RCC 7860 (cell line): Measurements from ENCODE around the gene ADAMTS15.

Experiments
- DNase-seq: peaks from one replicate; pipeline ENCODE4 v3.0.0-alpha.2; 2015; ENCODE audit warnings: low spot score
- FAIRE-seq: peaks from 2 replicates; lab custom pipeline; 2012; peaks lifted over from hg19 to GRCh38; lab: Jason Lieb, UNC

The ADAMTS15 gene, protein sequence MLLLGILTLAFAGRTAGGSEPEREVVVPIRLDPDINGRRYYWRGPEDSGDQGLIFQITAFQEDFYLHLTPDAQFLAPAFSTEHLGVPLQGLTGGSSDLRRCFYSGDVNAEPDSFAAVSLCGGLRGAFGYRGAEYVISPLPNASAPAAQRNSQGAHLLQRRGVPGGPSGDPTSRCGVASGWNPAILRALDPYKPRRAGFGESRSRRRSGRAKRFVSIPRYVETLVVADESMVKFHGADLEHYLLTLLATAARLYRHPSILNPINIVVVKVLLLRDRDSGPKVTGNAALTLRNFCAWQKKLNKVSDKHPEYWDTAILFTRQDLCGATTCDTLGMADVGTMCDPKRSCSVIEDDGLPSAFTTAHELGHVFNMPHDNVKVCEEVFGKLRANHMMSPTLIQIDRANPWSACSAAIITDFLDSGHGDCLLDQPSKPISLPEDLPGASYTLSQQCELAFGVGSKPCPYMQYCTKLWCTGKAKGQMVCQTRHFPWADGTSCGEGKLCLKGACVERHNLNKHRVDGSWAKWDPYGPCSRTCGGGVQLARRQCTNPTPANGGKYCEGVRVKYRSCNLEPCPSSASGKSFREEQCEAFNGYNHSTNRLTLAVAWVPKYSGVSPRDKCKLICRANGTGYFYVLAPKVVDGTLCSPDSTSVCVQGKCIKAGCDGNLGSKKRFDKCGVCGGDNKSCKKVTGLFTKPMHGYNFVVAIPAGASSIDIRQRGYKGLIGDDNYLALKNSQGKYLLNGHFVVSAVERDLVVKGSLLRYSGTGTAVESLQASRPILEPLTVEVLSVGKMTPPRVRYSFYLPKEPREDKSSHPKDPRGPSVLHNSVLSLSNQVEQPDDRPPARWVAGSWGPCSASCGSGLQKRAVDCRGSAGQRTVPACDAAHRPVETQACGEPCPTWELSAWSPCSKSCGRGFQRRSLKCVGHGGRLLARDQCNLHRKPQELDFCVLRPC

DNA sequence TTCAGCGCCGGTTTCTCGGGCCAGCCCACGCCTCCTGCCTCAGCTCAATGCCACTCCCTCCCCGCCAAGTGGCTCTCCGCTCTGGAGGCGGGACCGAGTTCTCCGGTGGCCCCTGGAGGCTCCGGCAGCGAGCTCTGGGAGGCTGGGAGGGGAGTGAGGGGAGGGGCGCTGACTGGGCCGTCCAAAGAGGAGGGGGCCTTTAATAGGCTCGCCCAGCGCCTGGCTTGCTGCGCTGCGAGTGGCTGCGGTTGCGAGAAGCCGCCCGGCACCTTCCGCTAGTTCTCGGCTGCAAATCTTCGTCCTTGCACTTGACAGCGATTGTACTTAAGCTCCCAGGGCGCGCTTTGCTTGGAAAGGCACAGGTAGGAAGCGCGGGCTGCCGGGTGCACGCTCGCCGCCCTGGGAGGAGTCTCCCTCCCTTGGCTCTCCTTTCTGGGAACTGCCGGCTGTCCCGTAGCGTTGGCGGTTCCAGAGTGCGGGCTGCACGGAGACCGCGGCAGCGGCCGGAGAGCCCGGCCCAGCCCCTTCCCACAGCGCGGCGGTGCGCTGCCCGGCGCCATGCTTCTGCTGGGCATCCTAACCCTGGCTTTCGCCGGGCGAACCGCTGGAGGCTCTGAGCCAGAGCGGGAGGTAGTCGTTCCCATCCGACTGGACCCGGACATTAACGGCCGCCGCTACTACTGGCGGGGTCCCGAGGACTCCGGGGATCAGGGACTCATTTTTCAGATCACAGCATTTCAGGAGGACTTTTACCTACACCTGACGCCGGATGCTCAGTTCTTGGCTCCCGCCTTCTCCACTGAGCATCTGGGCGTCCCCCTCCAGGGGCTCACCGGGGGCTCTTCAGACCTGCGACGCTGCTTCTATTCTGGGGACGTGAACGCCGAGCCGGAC lies at the start of gene ADAMTS15:
TSS of gene ADAMTS15 (plus strand) at position 230 of the 894 bp plus-strand sequence. CDS start at position 559, 329 bp downstream.
- DNase-seq (peak; percentile 57), FAIRE-seq (no peak)

DNA sequence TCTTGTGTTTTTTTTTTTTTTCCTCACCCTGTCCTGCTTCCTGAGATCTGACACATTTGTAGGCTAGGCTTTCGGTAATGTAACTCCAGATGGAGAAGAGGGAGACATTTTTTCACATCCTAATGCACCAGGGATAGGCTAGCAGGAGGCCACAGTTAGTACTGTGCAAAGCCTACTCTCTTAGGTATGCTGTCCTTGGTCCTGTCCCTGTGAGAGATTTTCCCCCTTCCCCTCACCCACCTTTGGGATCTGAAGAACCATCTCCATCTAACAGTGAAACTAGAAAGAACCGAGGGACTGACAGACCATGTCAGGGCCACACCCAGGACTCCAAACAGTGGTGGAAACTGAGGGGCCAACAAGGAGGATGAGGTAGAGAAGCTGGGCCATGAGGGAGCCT lies 49.2 kb upstream of the ADAMTS15 start:
- FAIRE-seq: no peak
- no peak for DNase-seq

DNA sequence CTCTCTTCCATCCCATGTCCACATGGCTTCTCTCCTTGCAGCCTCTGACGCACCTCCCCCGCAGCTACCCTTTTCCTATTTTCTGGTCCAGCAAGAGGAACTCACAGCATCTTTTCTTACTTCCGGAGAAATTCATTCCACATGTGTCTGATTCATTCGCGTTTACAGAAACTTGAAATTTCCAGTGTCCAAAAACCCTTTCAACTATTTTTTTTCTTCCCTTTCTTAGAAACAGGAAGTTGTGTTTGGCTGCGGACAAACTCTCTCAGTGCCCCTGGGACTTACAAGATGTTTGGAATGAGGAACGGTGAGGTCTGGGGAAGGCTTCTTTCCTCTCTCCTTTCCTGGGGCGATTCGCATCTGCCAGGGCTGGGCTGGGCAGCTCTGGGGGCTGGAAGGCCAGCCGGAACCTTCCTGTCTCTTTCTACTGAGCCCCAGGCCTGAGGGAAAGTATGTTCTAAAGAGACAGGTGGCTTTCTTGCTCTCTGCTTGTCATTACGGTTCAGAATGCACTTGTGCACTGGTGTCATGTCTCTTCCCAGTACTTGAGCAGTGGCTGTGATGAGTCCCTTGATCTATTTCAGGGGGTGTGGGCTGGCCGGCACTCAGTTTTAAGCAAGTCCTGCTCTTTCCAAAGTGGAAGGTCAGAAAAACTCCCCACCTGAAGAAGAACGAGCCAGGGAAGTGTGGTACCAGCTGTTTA lies 47.5 kb upstream of the ADAMTS15 start:
- FAIRE-seq: no peak
- no peak for DNase-seq

DNA sequence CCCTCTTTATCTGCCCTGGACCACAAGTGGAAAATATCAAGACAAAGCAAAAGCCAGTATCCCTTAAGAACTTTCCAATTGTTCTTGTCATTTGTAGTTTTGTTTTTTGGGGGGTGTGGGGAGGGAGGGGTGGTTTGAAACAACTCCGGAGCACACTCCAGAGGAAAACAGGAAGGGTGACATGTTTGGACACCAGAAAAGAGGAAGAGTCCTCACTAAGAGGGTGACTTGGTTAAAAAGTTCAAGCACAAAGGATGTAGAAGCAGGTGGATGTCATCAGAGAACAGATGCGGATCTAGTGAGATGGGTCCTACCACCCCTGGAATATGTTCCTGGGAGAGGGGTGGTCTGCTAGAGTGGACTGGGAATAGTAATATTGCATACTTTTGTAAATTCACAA lies 45.9 kb upstream of the ADAMTS15 start:
- FAIRE-seq (no peak), DNase-seq (no peak)

DNA sequence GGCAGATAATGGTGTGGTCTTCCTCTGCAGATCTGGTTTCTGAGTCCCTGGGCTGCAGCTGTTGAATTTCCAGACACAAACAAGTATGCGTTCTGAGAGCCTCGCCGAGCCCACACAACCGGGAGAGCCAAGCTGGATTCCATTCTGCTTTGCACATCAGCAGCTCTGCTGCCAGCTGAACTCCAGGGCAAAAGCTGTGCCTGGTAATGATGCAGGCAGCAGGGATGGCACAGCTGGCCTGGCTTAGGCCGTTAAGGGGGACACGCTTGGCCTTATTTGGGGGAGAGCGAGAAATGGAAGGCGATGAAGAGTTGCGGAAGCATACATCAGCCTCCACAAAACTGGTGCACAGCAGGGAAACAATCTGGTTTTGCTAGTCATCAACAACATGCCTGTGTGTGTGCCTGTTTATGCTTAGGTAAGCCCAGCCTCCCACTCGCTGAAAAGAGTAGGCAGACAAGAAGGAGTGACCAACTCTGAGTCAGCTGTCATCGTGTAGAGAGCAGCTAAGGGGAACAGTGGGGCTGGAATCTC lies 45.1 kb upstream of the ADAMTS15 start:
- peak; percentile 39 for FAIRE-seq
- DNase-seq: peak; percentile 51

DNA sequence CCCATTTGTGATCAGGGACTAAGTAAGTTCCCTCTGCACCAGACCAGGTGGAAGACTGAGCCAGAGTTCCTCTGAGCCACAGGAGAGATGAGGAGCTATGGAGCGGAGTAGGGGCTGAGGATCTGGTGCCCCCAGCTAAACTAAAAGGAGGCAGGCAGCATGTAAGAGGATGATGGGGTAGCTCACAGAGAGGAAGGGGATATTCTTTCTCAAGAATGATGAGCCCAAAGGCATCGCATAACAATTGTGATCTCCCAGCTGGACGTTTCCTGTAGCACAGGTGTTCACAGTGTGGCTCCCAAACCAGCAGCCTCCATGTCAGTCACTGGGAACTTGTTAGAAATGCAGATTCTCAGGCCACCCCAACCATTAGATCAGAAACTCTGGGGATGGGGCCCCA lies 44.5 kb upstream of the ADAMTS15 start:
- no peak for FAIRE-seq
- no peak for DNase-seq

DNA sequence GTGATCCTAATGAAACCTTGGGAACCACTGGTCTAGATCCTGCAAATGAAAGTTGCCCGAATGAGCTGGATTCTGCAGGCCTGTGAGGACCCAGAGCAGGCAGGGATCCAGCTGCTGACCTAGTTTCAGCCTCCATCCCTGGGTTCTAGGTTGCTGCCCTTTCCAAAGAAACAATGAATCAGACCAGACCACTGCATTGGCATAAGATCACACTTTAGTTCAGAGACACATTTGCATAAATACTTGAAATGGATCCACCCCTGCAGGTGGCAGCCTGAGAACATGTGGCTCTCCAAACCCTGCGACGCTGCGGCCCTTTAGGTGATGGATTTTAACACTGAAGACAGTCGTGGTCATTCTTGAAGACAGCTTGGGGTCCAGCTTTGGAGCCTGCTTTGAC lies 43.7 kb upstream of the ADAMTS15 start:
- DNase-seq (no peak), FAIRE-seq (no peak)

DNA sequence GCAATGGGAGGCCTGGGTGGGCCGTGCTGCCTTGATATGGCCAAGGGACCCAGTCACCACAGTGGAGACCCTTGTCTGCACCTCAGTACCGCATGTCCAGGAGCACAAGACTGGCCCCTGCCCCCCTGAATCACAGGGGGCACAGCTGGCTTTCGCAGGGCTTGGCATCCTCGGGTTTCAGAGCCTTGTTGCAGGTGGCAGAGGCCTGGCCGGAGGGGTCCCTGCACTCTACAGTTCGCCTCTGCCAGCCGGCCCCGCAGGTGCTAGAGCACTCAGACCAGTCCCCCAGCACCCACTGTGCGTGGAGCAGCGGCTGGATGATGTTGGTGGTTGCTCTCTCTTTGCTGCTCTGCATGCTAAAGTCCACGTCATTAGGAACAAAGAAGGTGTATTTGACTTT lies 43.0 kb upstream of the ADAMTS15 start:
- FAIRE-seq (no peak), DNase-seq (no peak)

DNA sequence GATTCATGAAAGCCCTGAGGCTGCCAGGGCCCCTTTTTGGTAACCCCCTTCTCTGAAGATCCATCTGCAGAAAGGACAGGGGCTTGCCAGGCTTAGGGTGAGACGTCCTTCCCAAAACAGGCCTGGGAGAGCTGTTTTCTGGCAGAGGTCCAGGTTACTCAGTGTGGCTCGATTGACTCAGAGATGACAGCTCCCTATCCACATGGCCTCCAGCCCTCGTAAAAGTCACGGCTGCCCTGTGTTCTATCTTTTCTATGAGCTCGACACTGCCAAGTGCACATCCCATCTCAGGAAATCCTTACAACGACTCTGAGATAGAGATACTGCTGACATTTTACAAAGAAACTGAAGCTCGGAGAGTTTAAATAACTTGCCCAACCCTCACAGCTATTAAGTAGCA lies 40.5 kb upstream of the ADAMTS15 start:
- DNase-seq (peak; percentile 58), FAIRE-seq (peak; percentile 37)

DNA sequence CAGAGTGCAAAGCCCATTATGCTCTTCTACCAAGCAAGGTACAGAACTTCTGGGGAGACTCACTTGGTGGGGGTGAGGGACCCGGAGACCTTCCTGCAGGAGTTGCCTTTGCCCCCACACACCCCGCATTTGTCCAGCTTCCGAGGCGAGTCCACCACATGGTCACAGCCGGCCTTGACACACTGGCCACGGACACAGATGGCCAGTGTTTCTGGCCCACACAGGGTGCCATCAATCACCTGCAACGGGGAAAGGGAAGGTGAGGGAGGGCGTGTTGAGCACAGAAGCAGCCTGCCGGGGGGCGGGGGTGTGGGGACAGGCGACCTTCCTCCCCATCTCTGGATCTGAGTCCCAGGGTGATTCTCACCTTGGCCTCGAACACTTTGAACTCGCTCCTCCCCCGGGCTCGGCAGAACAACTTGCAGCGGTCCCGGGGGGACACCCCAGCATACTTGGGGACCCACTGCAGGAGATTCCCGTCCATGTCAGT lies 40.0 kb upstream of the ADAMTS15 start:
- DNase-seq (no peak), FAIRE-seq (no peak)

DNA sequence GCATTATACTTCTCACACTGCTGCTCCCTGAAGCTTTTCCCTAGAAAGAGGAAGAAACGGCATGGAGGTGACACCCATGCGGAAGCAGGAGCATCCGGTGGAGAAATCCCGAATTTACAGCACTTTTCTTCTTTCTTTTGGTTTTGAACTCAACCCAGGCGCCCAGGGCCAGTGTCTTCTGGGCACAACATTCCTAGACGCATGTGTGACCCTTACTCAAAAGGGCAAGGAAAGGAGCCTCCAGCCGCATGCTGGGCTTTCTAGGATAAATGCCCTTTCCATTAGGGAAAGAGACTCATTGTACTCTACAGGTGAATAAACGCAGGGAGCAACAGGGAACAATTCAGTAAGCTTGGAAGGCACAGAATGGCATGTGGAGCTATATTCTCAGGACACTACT lies 39.5 kb upstream of the ADAMTS15 start:
- no peak for DNase-seq
- FAIRE-seq: no peak

DNA sequence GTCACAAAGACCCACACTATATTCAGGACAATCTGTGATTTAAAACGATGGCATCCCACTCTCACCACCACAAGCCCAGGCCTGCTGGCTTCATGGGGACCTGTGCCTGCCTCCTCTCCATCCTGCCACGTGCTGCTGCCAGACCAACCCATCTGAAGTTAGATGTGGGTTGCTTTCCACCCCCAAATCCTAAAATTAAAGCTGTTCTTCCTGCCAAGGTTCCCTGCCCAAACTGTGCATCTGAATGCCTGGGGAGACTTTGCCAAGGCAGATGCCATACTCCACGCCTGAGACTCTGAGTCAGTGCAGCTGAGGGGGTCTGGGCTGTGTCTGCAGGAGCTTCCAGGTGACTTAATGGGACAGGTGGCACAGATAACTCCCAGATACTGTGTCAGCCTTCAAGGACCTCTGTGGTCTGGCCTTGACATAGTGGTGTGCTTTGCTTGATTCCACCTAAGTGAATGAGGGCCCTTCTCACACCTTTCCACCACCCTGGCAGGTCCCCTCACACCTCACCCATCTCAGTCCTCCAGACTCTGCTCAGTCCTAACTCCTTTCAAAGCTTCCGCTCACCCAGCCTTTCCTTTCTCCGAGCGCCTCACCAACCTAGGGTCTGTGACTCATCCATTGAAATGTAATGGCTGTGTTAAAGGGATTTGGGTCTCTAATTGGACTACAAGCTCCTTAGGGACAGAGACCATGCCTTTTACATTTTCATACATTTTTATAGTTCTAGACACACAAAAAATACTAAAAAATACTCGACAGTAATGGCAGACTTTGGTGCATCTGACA lies 38.7 kb upstream of the ADAMTS15 start:
- no peak for FAIRE-seq
- DNase-seq: no peak

DNA sequence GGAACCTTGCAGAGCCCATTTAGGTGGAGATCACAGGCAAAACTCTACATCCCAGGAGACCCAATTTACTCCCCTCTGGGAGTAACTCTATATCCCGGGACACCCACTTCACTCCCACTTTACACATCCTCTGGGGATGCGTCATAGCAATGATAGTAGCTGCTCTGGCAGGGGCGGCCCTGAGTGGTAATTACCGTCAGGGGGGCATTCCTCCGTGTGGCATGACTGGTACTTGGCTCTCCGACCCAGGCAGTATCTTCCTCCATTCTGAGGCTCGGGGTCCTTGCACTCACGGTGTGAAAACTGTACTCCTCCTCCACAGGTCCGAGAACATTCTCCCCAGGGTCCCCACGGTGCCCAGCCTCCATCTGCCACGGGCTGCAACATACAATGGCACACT lies 37.2 kb upstream of the ADAMTS15 start:
- no peak for DNase-seq

DNA sequence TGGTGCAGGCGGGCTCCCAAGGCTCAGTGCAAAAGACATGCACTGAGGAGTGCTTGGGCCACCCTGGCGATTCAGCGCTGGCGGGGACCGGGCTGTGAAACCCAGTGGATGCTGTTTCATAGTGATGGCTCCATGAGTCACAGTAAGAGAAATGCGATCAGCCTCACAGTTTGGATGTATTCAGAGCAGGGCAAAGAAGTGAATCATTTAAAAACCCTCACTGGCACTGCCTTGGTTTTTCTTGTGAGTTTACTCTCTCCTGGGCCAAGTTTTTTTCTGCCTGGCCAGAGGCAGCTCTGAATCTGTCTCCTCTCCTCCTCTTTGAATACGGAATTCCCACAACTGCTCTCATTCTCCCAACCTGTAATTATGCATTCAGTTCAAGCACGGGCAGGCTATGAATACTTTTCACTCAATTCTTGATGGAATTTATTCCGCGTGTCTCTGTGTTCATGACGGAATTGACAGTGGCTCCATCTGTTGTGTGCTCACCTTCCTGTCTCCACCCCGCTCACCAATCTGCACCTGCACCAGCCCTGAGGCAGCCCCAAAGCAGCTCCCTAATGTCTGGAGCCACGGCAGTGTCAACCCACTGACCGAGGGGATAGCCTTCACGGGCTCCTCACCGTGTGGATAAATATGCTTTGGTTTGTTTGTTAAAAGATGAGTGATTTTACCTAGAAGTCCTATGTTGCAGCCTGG lies 34.9 kb upstream of the ADAMTS15 start:
- DNase-seq: peak; percentile 78
- FAIRE-seq: peak; percentile 91

More for the DNA sequence above, 37.2 kb upstream of the ADAMTS15 start:
- FAIRE-seq: no peak

DNA sequence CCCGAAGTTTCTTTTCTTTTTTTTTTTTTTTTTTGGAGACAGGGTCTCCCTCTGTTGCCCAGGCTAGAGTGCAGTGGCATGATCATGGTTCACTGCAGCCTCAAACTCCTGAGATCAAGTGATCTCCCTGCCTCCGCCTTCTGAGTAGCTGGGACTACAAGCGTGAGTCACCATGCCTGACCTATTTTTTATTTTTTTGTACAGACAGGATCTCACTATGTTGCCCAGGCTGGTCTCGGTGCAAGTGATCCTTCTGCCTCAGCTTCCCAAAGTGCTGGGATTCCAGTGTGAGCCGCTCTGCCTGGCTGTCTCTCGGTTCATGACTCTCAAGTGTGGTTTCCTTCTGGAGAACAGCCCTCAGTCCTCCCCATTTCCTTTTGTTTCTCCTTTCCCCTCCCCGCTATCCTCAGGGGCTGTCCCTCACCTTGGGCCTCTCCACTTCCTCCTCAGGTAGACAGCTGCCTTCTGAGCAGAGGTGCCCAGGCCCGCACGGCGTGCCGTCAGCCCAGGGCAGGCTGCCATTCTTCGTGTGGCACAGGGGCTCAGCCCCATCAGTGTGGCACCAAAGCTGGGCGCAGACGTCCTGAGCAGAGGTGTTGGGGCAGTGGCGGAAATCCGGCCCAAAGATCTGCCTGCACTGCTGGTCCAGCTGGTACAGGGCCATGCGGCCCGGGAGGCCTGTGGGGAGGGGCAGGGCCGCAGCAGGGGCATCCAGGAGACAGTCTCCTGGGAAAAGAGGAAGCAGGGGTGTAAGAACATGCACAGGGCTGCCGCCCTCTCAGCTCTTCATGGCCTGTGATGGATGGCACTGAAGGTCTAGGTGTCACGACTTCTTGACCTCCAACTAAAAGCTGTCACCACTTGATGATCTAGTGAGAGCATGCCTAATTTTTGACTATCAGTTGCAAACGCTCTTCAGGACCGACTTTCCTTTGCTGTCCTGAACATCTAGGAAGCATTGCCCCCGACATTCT lies 34.1 kb upstream of the ADAMTS15 start:
- no peak for FAIRE-seq

DNA sequence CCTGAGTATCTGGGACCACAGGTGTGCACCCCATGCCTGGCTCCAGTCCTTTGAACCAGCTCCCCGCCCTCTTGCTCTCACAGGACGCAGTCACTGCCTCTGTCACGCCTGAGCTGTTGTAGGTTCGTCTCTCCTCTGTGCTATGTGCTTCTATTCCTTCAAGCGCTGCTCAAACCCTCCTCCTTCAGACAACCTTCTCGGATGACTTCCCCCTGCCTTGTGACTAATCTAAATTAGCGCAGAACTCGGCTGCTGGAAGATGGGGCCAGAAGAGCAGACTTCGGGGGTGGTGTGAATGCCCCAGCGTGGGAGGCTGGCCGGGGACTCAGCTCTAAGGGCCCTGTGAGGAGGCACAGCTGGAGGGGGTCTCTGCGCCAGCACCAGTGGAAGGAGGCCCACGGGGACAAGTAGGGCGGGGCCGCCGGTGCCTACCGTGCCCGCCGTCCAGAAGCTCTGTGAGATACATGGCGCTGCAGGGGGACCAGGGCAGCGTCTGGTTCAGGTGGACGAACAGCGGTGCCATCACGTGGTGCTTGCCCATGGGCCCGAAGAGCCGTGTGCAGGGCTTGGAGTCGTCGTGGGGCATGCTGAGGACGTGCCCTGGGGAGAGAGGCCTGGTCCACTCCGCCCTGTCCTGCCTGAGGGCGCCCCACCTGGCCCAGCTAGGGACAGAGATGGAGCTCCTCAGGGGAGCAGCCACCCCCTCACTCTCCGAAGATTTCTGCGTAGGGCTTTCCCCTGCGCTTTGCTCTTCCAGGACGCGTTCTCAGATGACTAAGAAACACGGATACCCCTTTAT lies 32.5 kb upstream of the ADAMTS15 start:
- peak; percentile 85 for FAIRE-seq

More for the DNA sequence above, 34.1 kb upstream of the ADAMTS15 start:
- DNase-seq: no peak

More for the DNA sequence above, 32.5 kb upstream of the ADAMTS15 start:
- peak; percentile 81 for DNase-seq
